B cell (primary cell): Measurements from ENCODE around the gene FAM13B. TPM values are rescaled to one million over a fixed set of nuclear protein-coding genes. Genes with fewer than 3 reads are reported as not detected.
A peak's percentile ranks its signal among the peaks of the same experiment; 100 is the strongest.

ENCODE experiments used
- ATAC-seq: fragments of 200-7000 bp; cut with Tn5 transposase; one replicate; pipeline ENCODE4 v1.10.0; 2021; ENCODE audit warnings: low read depth, mild to moderate bottlenecking, moderate number of reproducible peaks, moderate library complexity
- CTCF ChIA-PET: fragments of 350-600 bp; sonication (Branson Sonifier 250); formaldehyde crosslinking; loops from one replicate; lab custom pipeline; 2021; ENCODE audit warnings: antibody characterized with exemption, inconsistent platforms; lab: Charles Lee
- POLR2A ChIA-PET: fragments of 350-600 bp; sonication (Branson Sonifier 250); formaldehyde crosslinking; loops from one replicate; lab custom pipeline; 2021; ENCODE audit warnings: antibody characterized with exemption; lab: Charles Lee
- DNase-seq: peaks from one replicate; pipeline ENCODE4 v3.0.0; 2013
- H2AFZ ChIP-seq: 2 replicates; pipeline ENCODE4 v1.6.1; 2012; ENCODE audit warnings: mild to moderate bottlenecking, low read depth, low read length; ENCODE audit not compliant: insufficient read depth, poor library complexity, severe bottlenecking
- H3K27ac ChIP-seq, 2 donors: 1 replicate in 1 of 2; 2 replicates in 1 of 2; pipeline ENCODE4 v1.5.1; 2012 to 2013; ENCODE audit warnings: low read length in 2 of 2, mild to moderate bottlenecking in 2 of 2, moderate library complexity in 1 of 2
- H3K27me3 ChIP-seq, 4 experiments: fragments of 200-600 bp in 1 of 4; sonication (generic) in 1 of 4; replicated peaks in 1 of 4; 1 replicate in 2 of 4; 2 replicates in 2 of 4; pipeline versions ENCODE4 v1.6.1 to v1.7.0; 2013 to 2016; ENCODE audit warnings: low read length in 3 of 4, mild to moderate bottlenecking in 2 of 4, mixed read lengths in 1 of 4, moderate library complexity in 1 of 4; ENCODE audit not compliant: insufficient read depth in 4 of 4, control insufficient read depth in 3 of 4; ENCODE audit errors: control extremely low read depth in 1 of 4
- H3K36me3 ChIP-seq, 2 experiments: replicated peaks in 1 of 2; 1 replicate in 1 of 2; 2 replicates in 1 of 2; pipeline versions ENCODE4 v1.6.1 to v1.7.1; 2013; ENCODE audit warnings: low read length in 1 of 2; ENCODE audit not compliant: insufficient read depth in 2 of 2, control insufficient read depth in 1 of 2; ENCODE audit errors: control extremely low read depth in 1 of 2, extremely low read depth in 1 of 2
- H3K4me1 ChIP-seq, 2 donors: fragments of 200-600 bp in 1 of 2; sonication (generic) in 1 of 2; 1 replicate in 1 of 2; 2 replicates in 1 of 2; pipeline versions ENCODE4 v1.5.1 to v1.6.1; 2013 to 2017; ENCODE audit warnings: low read length in 2 of 2; ENCODE audit not compliant: control insufficient read depth in 2 of 2, insufficient read depth in 2 of 2
- H3K4me2 ChIP-seq: replicated peaks from 2 replicates; pipeline ENCODE3; 2012; ENCODE audit warnings: mild to moderate bottlenecking, low read depth, low read length; ENCODE audit not compliant: poor library complexity, severe bottlenecking
- H3K4me3 ChIP-seq, 5 experiments: fragments of 200-600 bp in 1 of 5; sonication (generic) in 1 of 5; 1 replicate in 3 of 5; 2 replicates in 2 of 5; pipeline versions ENCODE4 v1.5.1 to v1.7.0; 2011 to 2016; ENCODE audit warnings: low read length in 4 of 5, mild to moderate bottlenecking in 4 of 5, low read depth in 2 of 5, control low read depth in 1 of 5, moderate library complexity in 1 of 5; ENCODE audit not compliant: insufficient read depth in 1 of 5; ENCODE audit errors: control extremely low read depth in 1 of 5, extremely low read depth in 1 of 5
- H3K79me2 ChIP-seq: fragments of 200-600 bp; sonication (generic); one replicate; pipeline ENCODE4 v1.6.0; 2016; ENCODE audit warnings: low read length; ENCODE audit not compliant: control insufficient read depth, insufficient read depth
- H3K9ac ChIP-seq: fragments of 200-600 bp; sonication (generic); 2 replicates; pipeline ENCODE4 v1.6.1; 2017; ENCODE audit warnings: mild to moderate bottlenecking, low read length, moderate library complexity
- H3K9me3 ChIP-seq, 3 donors: one replicate each; pipeline versions ENCODE4 v1.6.1 to v1.7.1; 2013; ENCODE audit warnings: low read length in 2 of 3; ENCODE audit not compliant: control insufficient read depth in 2 of 3, insufficient read depth in 1 of 3; ENCODE audit errors: control extremely low read depth in 1 of 3
- H4K20me1 ChIP-seq: 2 replicates; pipeline ENCODE4 v1.6.0; 2012; ENCODE audit warnings: mild to moderate bottlenecking, low read length; ENCODE audit not compliant: insufficient read depth, control insufficient read depth, poor library complexity, severe bottlenecking
- H3K27ac Mint-ChIP-seq: one replicate; pipeline ENCODE4 v1.8.0; 2021; ENCODE audit warnings: mixed read lengths
- H3K27me3 Mint-ChIP-seq: one replicate; pipeline ENCODE4 v1.8.0; 2021; ENCODE audit warnings: mixed read lengths
- H3K4me1 Mint-ChIP-seq: one replicate; pipeline ENCODE4 v1.8.0; 2021; ENCODE audit warnings: mixed read lengths
- H3K4me3 Mint-ChIP-seq: one replicate; pipeline ENCODE4 v1.8.0; 2021; ENCODE audit warnings: mixed read lengths
- H3K9me3 Mint-ChIP-seq: one replicate; pipeline ENCODE4 v1.8.0; 2022; ENCODE audit warnings: mixed read lengths; ENCODE audit not compliant: insufficient read depth
- CTCF ChIP-seq: fragments of 200-600 bp; IDR thresholded peaks from one replicate; pipeline ENCODE4 v1.8.0; 2022; ENCODE audit warnings: antibody characterized with exemption, mild to moderate bottlenecking
- EZH2 ChIP-seq: IDR thresholded peaks from 2 replicates; pipeline ENCODE4 v1.6.1; 2012; ENCODE audit warnings: borderline replicate concordance, low read depth, mild to moderate bottlenecking, moderate library complexity, low read length; ENCODE audit not compliant: insufficient read depth, poor library complexity, severe bottlenecking
- WGBS: methylation state at CpG from one replicate; pipeline ENCODE4 v1.1.5; 2013; ENCODE audit warnings: missing lambda C conversion rate; ENCODE audit not compliant: insufficient coverage; 5-methylcytosine and 5-hydroxymethylcytosine counted together
- intact Hi-C: fragments of 100-400 bp; cut with micrococcal nuclease; formaldehyde crosslinking; loops from one replicate; pipeline ENCODE4 v1.10.0; 2022
- polyA plus RNA-seq: library from polyadenylated mRNA; depleted of rRNA; stranded (reverse); fragments of >200 nt; gene quantifications from 2 replicates; pipeline ENCODE4 v1.2.3, GENCODE V29; 2012
- total RNA-seq, 2 donors: library from RNA; stranded (reverse); fragments of 120-200 nt in 1 of 2; gene quantifications; 1 replicate in 1 of 2; 2 replicates in 1 of 2; pipeline versions ENCODE4 v1.2.3 to v1.2.4, GENCODE V29; 2013 to 2022

Gene FAM13B
- total and polyA plus RNA-seq, 2 donors (not counting 1 experiment from before 2014, with no cell fraction given): 17.3 to 118 TPM

DNA sequence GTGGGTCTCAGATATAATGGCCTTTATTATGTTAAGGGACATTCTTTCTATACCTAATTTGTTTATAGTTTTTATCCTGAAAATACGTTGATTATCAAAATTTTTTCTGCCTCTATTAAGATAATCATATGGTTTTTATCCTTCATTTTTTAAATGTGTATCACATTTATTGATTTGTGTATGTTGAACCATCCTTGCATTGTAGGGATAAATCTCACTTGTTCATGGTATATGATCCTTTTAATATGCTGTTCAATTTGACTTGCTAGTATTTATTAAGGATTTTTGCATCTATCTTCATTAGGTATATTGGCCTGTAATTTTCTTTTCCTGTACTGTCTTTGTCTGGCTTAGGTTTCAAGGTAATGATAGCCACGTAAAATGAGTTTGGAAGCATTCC is 118.1 kb downstream of the FAM13B start:
- intact Hi-C loops: no loop called here
- Histone ChIP-seq H3K4me3 (no peak overlapping the region), H4K20me1 (no peaks in the 10 kb centered on the region), H3K9me3 (peaks cover 2 to 30% (median 10%) of the 10 kb centered on the region in 3 donors), H3K27me3 (no peaks in the 10 kb centered on the region), H3K9ac (no peak overlapping the region), H3K4me1 (no peaks in the 10 kb centered on the region), H3K27ac (no peak overlapping the region), H3K4me2 (no peak overlapping the region), H3K36me3 (no peaks in the 10 kb centered on the region), H3K79me2 (no peaks in the 10 kb centered on the region), H2AFZ (no peak overlapping the region)
- CTCF ChIA-PET: no interaction called here
- WGBS: 100% methylated on average over 1 of the region's 2 CpGs
- TF ChIP-seq EZH2: no peak
- TF ChIP-seq CTCF: no peak
- no peak overlapping the region for H3K27ac Mint-ChIP-seq
- ATAC-seq (no peak), DNase-seq (no peak)
- POLR2A ChIA-PET: no interaction called here
- H3K9me3 Mint-ChIP-seq: peaks cover 7% of the 10 kb centered on the region
- no peaks in the 10 kb centered on the region for H3K27me3 Mint-ChIP-seq
- no peaks in the 10 kb centered on the region for H3K4me1 Mint-ChIP-seq
- no peak overlapping the region for H3K4me3 Mint-ChIP-seq

GRCh38 chr5:137902408-137903133 is 130.3 kb downstream of the FAM13B start:
- H3K4me3 Mint-ChIP-seq: no peak overlapping the region
- no peak overlapping the region for H3K4me3 ChIP-seq
- no peaks in the 10 kb centered on the region for H3K27me3 ChIP-seq

More at GRCh38 chr5:137902408-137903133, 130.3 kb downstream of the FAM13B start:
- intact Hi-C loops: no loop called here
- Histone ChIP-seq H2AFZ (peak overlapping the region; percentile 9), H3K79me2 (no peaks in the 10 kb centered on the region), H4K20me1 (no peaks in the 10 kb centered on the region), H3K4me1 (peaks cover 44 to 64% of the 10 kb centered on the region in 2 donors), H3K36me3 (no peaks in the 10 kb centered on the region), H3K9ac (no peak overlapping the region), H3K27ac (peak overlapping the region in 1 of 2 donors; percentile 71), H3K9me3 (no peaks in the 10 kb centered on the region), H3K4me2 (no peak overlapping the region)
- WGBS: 100% methylated on average over 1 of the region's 1 CpG
- ChIA-PET CTCF (no interaction called here), POLR2A (no interaction called here)
- Mint-ChIP-seq H3K27ac (no peak overlapping the region), H3K4me1 (peaks cover 49% of the 10 kb centered on the region), H3K9me3 (no peaks in the 10 kb centered on the region), H3K27me3 (no peaks in the 10 kb centered on the region)
- ATAC-seq (no peak), DNase-seq (no peak)
- no peak for TF ChIP-seq CTCF
- no peak for TF ChIP-seq EZH2
